Mesodermal cell (in vitro differentiated cells): ENCODE results near the gene ATXN7.

ENCODE experiments used
- H3K27ac ChIP-seq: 2 replicates; pipeline ENCODE4 v1.7.0; 2013; ENCODE audit warnings: mild to moderate bottlenecking, low read depth, low read length, moderate library complexity; ENCODE audit not compliant: severe bottlenecking
- H3K36me3 ChIP-seq: 2 replicates; pipeline ENCODE4 v1.7.1; 2013; ENCODE audit warnings: mild to moderate bottlenecking, low read length, moderate library complexity; ENCODE audit not compliant: control insufficient read depth, insufficient read depth
- H3K4me1 ChIP-seq: one replicate; pipeline ENCODE4 v1.7.1; 2013; ENCODE audit warnings: mild to moderate bottlenecking, low read length; ENCODE audit not compliant: insufficient read depth, control insufficient read depth, poor library complexity, severe bottlenecking
- H3K4me3 ChIP-seq: 2 replicates; pipeline ENCODE4 v1.7.0; 2013; ENCODE audit warnings: low read length, control low read depth, mild to moderate bottlenecking; ENCODE audit not compliant: insufficient read depth, poor library complexity, severe bottlenecking; ENCODE audit errors: extremely low read depth
- H3K9me3 ChIP-seq: 2 replicates; pipeline ENCODE4 v1.7.1; 2013; ENCODE audit warnings: mild to moderate bottlenecking, low read length, moderate library complexity; ENCODE audit not compliant: control insufficient read depth
- WGBS, 2 experiments: methylation state at CpG; one replicate each; pipeline ENCODE4 v1.1.5; 2013; ENCODE audit warnings: missing lambda C conversion rate in 2 of 2; ENCODE audit not compliant: insufficient coverage in 2 of 2; 5-methylcytosine and 5-hydroxymethylcytosine counted together

ATXN7 gene

GRCh38 chr3:63975723-63976122, 112.1 kb downstream of the ATXN7 start:
- H3K27ac ChIP-seq: no peak overlapping the region
- H3K36me3 ChIP-seq: peaks cover 37% of the 10 kb centered on the region
- peaks cover 50% of the 10 kb centered on the region for H3K4me1 ChIP-seq
- no peaks in the 10 kb centered on the region for H3K9me3 ChIP-seq
- H3K4me3 ChIP-seq: no peak overlapping the region
- WGBS, 2 experiments: 68 to 79% methylated on average over 3 of the region's 3 CpGs

GRCh38 chr3:63976161-63976871, 112.6 kb downstream of the ATXN7 start:
- Histone ChIP-seq H3K4me3 (no peak overlapping the region), H3K36me3 (peaks cover 43% of the 10 kb centered on the region), H3K9me3 (no peaks in the 10 kb centered on the region), H3K4me1 (peaks cover 44% of the 10 kb centered on the region), H3K27ac (no peak overlapping the region)
- 92% methylated on average over 2 of the region's 4 CpGs; no CpG with 5 or more reads in 1 of the 2 experiments for WGBS, 2 experiments

GRCh38 chr3:63976872-63977200, 113.2 kb downstream of the ATXN7 start:
- H3K4me1 ChIP-seq: peaks cover 40% of the 10 kb centered on the region
- 95 to 100% methylated on average over 2 of the region's 2 CpGs for WGBS, 2 experiments
- H3K4me3 ChIP-seq: no peak overlapping the region
- H3K9me3 ChIP-seq: no peaks in the 10 kb centered on the region
- H3K36me3 ChIP-seq: peaks cover 48% of the 10 kb centered on the region
- no peak overlapping the region for H3K27ac ChIP-seq

- Histone ChIP-seq H3K36me3 (peaks cover 57% of the 10 kb centered on the region), H3K9me3 (no peaks in the 10 kb centered on the region), H3K27ac (no peak overlapping the region), H3K4me1 (peaks cover 30% of the 10 kb centered on the region), H3K4me3 (no peak overlapping the region)
- WGBS, 2 experiments: 86 to 100% methylated on average over 4 of the region's 4 CpGs
These were observed 114.2 kb downstream of the ATXN7 start for GRCh38 chr3:63977893-63978292.

GRCh38 chr3:63979093-63979885, 115.6 kb downstream of the ATXN7 start:
- peaks cover 27% of the 10 kb centered on the region for H3K4me1 ChIP-seq
- no peak overlapping the region for H3K4me3 ChIP-seq
- H3K9me3 ChIP-seq: no peaks in the 10 kb centered on the region
- peak overlapping the region; percentile 8 for H3K27ac ChIP-seq
- H3K36me3 ChIP-seq: peaks cover 54% of the 10 kb centered on the region
- 92 to 99% methylated on average over 10 to 11 of the region's 12 CpGs for WGBS, 2 experiments

- H3K27ac ChIP-seq: no peak overlapping the region
- H3K4me3 ChIP-seq: no peak overlapping the region
- WGBS, 2 experiments: 96 to 100% methylated on average over 2 of the region's 2 CpGs
- peaks cover 53% of the 10 kb centered on the region for H3K36me3 ChIP-seq
- H3K4me1 ChIP-seq: peaks cover 27% of the 10 kb centered on the region
- H3K9me3 ChIP-seq: no peaks in the 10 kb centered on the region
These were observed 116.4 kb downstream of the ATXN7 start for GRCh38 chr3:63980019-63980418.

- Histone ChIP-seq H3K9me3 (no peaks in the 10 kb centered on the region), H3K4me1 (peaks cover 22% of the 10 kb centered on the region), H3K27ac (no peak overlapping the region), H3K4me3 (no peak overlapping the region), H3K36me3 (peaks cover 59% of the 10 kb centered on the region)
- 94 to 99% methylated on average over 7 of the region's 8 CpGs for WGBS, 2 experiments
These were observed 117.3 kb downstream of the ATXN7 start for GRCh38 chr3:63980830-63981498.

- Histone ChIP-seq H3K27ac (no peak overlapping the region), H3K4me1 (peaks cover 14% of the 10 kb centered on the region), H3K9me3 (no peaks in the 10 kb centered on the region), H3K4me3 (no peak overlapping the region), H3K36me3 (peaks cover 59% of the 10 kb centered on the region)
- WGBS, 2 experiments: 89 to 100% methylated on average over 3 of the region's 4 CpGs
These were observed 118.3 kb downstream of the ATXN7 start for GRCh38 chr3:63981980-63982379.

- 94 to 100% methylated on average over 1 to 2 of the region's 3 CpGs for whole genome bisulfite sequencing, 2 experiments
- Histone ChIP-seq H3K4me1 (peaks cover 3% of the 10 kb centered on the region), H3K4me3 (no peak overlapping the region), H3K36me3 (peaks cover 75% of the 10 kb centered on the region), H3K9me3 (no peaks in the 10 kb centered on the region), H3K27ac (no peak overlapping the region)
These were observed 120.7 kb downstream of the ATXN7 start for GRCh38 chr3:63984391-63984790.

- Histone ChIP-seq H3K4me3 (no peak overlapping the region), H3K4me1 (no peaks in the 10 kb centered on the region), H3K36me3 (peaks cover 77% of the 10 kb centered on the region), H3K27ac (no peak overlapping the region), H3K9me3 (no peaks in the 10 kb centered on the region)
- 94 to 95% methylated on average over 6 to 7 of the region's 7 CpGs for WGBS, 2 experiments
These were observed 122.5 kb downstream of the ATXN7 start for GRCh38 chr3:63986146-63986545.
